WTC11 (cell line): ENCODE results near the gene NHS. TPM values are rescaled to one million over a fixed set of nuclear protein-coding genes. Genes with fewer than 3 reads are reported as not detected.

Experiments
- CBFB ChIP-seq: sonication (generic); formaldehyde crosslinking; IDR thresholded peaks from 2 replicates; pipeline ENCODE4 v1.8.1; 2022; ENCODE audit warnings: mild to moderate bottlenecking, low read depth, missing genetic modification reagents
- CREM ChIP-seq: sonication (generic); formaldehyde crosslinking; IDR thresholded peaks from 2 replicates; pipeline ENCODE4 v1.8.1; 2022; ENCODE audit warnings: mild to moderate bottlenecking, missing genetic modification reagents, moderate library complexity
- GRHL2 ChIP-seq: fragments of 250-450 bp; sonication (Bioruptor Pico); IDR thresholded peaks from 2 replicates; pipeline ENCODE4 v1.8.0; 2022; ENCODE audit warnings: mild to moderate bottlenecking, moderate library complexity; ENCODE audit not compliant: insufficient replicate concordance, severe bottlenecking
- GTF2I ChIP-seq: fragments of 250-450 bp; sonication (Bioruptor Pico); conservative IDR thresholded peaks from 2 replicates; pipeline ENCODE4 v1.4.0; 2021; ENCODE audit warnings: mild to moderate bottlenecking
- KAT7 ChIP-seq: sonication (generic); formaldehyde crosslinking; IDR thresholded peaks from 2 replicates; pipeline ENCODE4 v1.8.1; 2023; ENCODE audit warnings: missing genetic modification reagents, mild to moderate bottlenecking, borderline replicate concordance
- NFYB ChIP-seq: sonication (generic); formaldehyde crosslinking; conservative IDR thresholded peaks from 2 replicates; pipeline ENCODE4 v1.8.0; 2022; ENCODE audit warnings: low read depth, missing genetic modification reagents
- TCF7 ChIP-seq: sonication (generic); formaldehyde crosslinking; IDR thresholded peaks from 2 replicates; pipeline ENCODE4 v1.8.0; 2022; ENCODE audit warnings: mild to moderate bottlenecking, low read depth, missing genetic modification reagents, moderate library complexity
- total RNA-seq: library from RNA; stranded (reverse); gene quantifications from 3 replicates; pipeline ENCODE4 v1.2.3, GENCODE V29; 2021
- TF ChIP-seq, protein P1 (sequence below): fragments of 250-450 bp; sonication (Bioruptor Pico); IDR thresholded peaks from 2 replicates; pipeline ENCODE4 v1.9.0; 2021; ENCODE audit warnings: mild to moderate bottlenecking, borderline replicate concordance
- TF ChIP-seq, protein P2 (sequence below): sonication (generic); formaldehyde crosslinking; conservative IDR thresholded peaks from 2 replicates; pipeline ENCODE4 v1.8.1; 2023; ENCODE audit warnings: mild to moderate bottlenecking, low read depth, missing genetic modification reagents, moderate library complexity
- TF ChIP-seq, protein P3 (sequence below): sonication (generic); formaldehyde crosslinking; IDR thresholded peaks from 2 replicates; pipeline ENCODE4 v1.8.0; 2022; ENCODE audit warnings: mild to moderate bottlenecking, missing genetic modification reagents
- TF ChIP-seq, protein P4 (sequence below): sonication (generic); formaldehyde crosslinking; IDR thresholded peaks from 2 replicates; pipeline ENCODE4 v1.8.0; 2022; ENCODE audit warnings: missing genetic modification reagents
- TF ChIP-seq, protein P5 (sequence below): sonication (generic); formaldehyde crosslinking; IDR thresholded peaks from 2 replicates; pipeline ENCODE4 v1.8.0; 2022; ENCODE audit warnings: mild to moderate bottlenecking, missing genetic modification reagents
- TF ChIP-seq, protein P6 (sequence below): sonication (generic); formaldehyde crosslinking; IDR thresholded peaks from 2 replicates; pipeline ENCODE4 v1.8.1; 2023; ENCODE audit warnings: mild to moderate bottlenecking, missing genetic modification reagents
- TF ChIP-seq, protein P7 (sequence below): sonication (generic); formaldehyde crosslinking; IDR thresholded peaks from 2 replicates; pipeline ENCODE4 v1.8.1; 2023; ENCODE audit warnings: mild to moderate bottlenecking, missing genetic modification reagents, borderline replicate concordance
- TF ChIP-seq, protein P8 (sequence below): sonication (generic); formaldehyde crosslinking; IDR thresholded peaks from 2 replicates; pipeline ENCODE4 v1.8.0; 2022; ENCODE audit warnings: mild to moderate bottlenecking, missing genetic modification reagents

NHS gene
- total RNA-seq, 1 experiment from 2014 or later = 5.8 TPM

DNA sequence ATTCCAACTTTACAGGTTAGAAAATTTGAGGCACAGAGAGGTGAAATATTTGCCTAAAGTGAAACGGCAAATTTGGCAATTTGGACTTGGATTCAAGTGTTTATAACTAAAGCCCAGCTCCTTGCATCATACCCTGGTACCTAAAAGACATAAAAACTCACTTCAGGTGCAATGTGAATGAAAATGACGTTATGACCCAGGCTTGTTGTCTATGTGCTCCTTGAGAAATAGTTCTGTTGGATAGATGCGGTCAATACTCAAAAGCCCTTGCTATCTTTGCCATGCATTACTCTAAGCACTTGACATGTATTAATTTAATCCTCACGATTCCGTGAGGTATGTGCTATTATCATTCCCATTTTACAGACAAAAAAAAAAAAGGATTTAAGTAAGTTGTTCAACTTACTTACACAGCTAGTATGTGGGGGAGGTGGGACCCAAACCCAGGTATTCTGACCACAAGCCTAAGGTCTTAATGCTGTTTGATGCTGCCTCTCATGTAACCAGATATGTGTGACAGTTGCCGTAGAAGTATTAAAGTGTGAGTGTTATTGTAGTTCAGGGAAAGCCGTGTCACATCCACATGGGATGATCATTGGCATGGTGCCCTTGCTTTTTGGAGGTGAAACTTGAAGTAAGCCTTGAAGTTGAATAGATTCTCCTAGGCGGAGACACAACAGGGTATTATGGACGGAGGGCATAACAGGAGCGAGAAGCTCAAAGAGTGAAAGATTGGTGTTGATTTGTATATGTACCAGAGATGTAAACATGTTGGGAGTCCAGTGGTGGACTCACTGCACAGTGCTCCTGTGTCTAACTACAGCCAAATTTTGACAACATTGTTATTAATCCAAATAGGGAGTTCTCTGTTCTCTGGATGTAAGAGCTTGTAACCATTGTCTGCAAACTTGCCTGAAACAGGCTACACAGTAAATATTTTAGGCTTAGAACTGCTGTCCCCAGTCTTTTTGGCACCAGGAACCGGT, 365.4 kb downstream of the NHS start (continued):
- TF ChIP-seq TCF7 (CRISPR knock-in tag) (no peak), KAT7 (no peak), CBFB (CRISPR knock-in tag) (no peak), GTF2I (CRISPR knock-in tag) (no peak), NFYB (CRISPR knock-in tag) (no peak), GRHL2 (CRISPR knock-in tag) (no peak), CREM (CRISPR knock-in tag) (no peak)
- TF ChIP-seq, protein P1, sequence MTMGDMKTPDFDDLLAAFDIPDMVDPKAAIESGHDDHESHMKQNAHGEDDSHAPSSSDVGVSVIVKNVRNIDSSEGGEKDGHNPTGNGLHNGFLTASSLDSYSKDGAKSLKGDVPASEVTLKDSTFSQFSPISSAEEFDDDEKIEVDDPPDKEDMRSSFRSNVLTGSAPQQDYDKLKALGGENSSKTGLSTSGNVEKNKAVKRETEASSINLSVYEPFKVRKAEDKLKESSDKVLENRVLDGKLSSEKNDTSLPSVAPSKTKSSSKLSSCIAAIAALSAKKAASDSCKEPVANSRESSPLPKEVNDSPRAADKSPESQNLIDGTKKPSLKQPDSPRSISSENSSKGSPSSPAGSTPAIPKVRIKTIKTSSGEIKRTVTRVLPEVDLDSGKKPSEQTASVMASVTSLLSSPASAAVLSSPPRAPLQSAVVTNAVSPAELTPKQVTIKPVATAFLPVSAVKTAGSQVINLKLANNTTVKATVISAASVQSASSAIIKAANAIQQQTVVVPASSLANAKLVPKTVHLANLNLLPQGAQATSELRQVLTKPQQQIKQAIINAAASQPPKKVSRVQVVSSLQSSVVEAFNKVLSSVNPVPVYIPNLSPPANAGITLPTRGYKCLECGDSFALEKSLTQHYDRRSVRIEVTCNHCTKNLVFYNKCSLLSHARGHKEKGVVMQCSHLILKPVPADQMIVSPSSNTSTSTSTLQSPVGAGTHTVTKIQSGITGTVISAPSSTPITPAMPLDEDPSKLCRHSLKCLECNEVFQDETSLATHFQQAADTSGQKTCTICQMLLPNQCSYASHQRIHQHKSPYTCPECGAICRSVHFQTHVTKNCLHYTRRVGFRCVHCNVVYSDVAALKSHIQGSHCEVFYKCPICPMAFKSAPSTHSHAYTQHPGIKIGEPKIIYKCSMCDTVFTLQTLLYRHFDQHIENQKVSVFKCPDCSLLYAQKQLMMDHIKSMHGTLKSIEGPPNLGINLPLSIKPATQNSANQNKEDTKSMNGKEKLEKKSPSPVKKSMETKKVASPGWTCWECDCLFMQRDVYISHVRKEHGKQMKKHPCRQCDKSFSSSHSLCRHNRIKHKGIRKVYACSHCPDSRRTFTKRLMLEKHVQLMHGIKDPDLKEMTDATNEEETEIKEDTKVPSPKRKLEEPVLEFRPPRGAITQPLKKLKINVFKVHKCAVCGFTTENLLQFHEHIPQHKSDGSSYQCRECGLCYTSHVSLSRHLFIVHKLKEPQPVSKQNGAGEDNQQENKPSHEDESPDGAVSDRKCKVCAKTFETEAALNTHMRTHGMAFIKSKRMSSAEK (CRISPR knock-in tag) = no peak
- TF ChIP-seq, protein P2, sequence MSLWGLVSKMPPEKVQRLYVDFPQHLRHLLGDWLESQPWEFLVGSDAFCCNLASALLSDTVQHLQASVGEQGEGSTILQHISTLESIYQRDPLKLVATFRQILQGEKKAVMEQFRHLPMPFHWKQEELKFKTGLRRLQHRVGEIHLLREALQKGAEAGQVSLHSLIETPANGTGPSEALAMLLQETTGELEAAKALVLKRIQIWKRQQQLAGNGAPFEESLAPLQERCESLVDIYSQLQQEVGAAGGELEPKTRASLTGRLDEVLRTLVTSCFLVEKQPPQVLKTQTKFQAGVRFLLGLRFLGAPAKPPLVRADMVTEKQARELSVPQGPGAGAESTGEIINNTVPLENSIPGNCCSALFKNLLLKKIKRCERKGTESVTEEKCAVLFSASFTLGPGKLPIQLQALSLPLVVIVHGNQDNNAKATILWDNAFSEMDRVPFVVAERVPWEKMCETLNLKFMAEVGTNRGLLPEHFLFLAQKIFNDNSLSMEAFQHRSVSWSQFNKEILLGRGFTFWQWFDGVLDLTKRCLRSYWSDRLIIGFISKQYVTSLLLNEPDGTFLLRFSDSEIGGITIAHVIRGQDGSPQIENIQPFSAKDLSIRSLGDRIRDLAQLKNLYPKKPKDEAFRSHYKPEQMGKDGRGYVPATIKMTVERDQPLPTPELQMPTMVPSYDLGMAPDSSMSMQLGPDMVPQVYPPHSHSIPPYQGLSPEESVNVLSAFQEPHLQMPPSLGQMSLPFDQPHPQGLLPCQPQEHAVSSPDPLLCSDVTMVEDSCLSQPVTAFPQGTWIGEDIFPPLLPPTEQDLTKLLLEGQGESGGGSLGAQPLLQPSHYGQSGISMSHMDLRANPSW (CRISPR knock-in tag) = no peak
- TF ChIP-seq, protein P3, sequence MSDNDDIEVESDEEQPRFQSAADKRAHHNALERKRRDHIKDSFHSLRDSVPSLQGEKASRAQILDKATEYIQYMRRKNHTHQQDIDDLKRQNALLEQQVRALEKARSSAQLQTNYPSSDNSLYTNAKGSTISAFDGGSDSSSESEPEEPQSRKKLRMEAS (CRISPR knock-in tag) = no peak
- TF ChIP-seq, protein P4, sequence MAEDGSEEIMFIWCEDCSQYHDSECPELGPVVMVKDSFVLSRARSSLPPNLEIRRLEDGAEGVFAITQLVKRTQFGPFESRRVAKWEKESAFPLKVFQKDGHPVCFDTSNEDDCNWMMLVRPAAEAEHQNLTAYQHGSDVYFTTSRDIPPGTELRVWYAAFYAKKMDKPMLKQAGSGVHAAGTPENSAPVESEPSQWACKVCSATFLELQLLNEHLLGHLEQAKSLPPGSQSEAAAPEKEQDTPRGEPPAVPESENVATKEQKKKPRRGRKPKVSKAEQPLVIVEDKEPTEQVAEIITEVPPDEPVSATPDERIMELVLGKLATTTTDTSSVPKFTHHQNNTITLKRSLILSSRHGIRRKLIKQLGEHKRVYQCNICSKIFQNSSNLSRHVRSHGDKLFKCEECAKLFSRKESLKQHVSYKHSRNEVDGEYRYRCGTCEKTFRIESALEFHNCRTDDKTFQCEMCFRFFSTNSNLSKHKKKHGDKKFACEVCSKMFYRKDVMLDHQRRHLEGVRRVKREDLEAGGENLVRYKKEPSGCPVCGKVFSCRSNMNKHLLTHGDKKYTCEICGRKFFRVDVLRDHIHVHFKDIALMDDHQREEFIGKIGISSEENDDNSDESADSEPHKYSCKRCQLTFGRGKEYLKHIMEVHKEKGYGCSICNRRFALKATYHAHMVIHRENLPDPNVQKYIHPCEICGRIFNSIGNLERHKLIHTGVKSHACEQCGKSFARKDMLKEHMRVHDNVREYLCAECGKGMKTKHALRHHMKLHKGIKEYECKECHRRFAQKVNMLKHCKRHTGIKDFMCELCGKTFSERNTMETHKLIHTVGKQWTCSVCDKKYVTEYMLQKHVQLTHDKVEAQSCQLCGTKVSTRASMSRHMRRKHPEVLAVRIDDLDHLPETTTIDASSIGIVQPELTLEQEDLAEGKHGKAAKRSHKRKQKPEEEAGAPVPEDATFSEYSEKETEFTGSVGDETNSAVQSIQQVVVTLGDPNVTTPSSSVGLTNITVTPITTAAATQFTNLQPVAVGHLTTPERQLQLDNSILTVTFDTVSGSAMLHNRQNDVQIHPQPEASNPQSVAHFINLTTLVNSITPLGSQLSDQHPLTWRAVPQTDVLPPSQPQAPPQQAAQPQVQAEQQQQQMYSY (CRISPR knock-in tag) = no peak
- TF ChIP-seq, protein P5, sequence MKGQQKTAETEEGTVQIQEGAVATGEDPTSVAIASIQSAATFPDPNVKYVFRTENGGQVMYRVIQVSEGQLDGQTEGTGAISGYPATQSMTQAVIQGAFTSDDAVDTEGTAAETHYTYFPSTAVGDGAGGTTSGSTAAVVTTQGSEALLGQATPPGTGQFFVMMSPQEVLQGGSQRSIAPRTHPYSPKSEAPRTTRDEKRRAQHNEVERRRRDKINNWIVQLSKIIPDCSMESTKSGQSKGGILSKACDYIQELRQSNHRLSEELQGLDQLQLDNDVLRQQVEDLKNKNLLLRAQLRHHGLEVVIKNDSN (CRISPR knock-in tag) = no peak
- TF ChIP-seq, protein P6, sequence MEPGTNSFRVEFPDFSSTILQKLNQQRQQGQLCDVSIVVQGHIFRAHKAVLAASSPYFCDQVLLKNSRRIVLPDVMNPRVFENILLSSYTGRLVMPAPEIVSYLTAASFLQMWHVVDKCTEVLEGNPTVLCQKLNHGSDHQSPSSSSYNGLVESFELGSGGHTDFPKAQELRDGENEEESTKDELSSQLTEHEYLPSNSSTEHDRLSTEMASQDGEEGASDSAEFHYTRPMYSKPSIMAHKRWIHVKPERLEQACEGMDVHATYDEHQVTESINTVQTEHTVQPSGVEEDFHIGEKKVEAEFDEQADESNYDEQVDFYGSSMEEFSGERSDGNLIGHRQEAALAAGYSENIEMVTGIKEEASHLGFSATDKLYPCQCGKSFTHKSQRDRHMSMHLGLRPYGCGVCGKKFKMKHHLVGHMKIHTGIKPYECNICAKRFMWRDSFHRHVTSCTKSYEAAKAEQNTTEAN (CRISPR knock-in tag) = no peak
- TF ChIP-seq, protein P7, sequence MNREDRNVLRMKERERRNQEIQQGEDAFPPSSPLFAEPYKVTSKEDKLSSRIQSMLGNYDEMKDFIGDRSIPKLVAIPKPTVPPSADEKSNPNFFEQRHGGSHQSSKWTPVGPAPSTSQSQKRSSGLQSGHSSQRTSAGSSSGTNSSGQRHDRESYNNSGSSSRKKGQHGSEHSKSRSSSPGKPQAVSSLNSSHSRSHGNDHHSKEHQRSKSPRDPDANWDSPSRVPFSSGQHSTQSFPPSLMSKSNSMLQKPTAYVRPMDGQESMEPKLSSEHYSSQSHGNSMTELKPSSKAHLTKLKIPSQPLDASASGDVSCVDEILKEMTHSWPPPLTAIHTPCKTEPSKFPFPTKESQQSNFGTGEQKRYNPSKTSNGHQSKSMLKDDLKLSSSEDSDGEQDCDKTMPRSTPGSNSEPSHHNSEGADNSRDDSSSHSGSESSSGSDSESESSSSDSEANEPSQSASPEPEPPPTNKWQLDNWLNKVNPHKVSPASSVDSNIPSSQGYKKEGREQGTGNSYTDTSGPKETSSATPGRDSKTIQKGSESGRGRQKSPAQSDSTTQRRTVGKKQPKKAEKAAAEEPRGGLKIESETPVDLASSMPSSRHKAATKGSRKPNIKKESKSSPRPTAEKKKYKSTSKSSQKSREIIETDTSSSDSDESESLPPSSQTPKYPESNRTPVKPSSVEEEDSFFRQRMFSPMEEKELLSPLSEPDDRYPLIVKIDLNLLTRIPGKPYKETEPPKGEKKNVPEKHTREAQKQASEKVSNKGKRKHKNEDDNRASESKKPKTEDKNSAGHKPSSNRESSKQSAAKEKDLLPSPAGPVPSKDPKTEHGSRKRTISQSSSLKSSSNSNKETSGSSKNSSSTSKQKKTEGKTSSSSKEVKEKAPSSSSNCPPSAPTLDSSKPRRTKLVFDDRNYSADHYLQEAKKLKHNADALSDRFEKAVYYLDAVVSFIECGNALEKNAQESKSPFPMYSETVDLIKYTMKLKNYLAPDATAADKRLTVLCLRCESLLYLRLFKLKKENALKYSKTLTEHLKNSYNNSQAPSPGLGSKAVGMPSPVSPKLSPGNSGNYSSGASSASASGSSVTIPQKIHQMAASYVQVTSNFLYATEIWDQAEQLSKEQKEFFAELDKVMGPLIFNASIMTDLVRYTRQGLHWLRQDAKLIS (CRISPR knock-in tag) = no peak
- TF ChIP-seq, protein P8, sequence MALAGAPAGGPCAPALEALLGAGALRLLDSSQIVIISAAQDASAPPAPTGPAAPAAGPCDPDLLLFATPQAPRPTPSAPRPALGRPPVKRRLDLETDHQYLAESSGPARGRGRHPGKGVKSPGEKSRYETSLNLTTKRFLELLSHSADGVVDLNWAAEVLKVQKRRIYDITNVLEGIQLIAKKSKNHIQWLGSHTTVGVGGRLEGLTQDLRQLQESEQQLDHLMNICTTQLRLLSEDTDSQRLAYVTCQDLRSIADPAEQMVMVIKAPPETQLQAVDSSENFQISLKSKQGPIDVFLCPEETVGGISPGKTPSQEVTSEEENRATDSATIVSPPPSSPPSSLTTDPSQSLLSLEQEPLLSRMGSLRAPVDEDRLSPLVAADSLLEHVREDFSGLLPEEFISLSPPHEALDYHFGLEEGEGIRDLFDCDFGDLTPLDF = no peak
